HEK293 (cell line): Measurements from ENCODE around the gene EPB41L2.

Experiments
- SP2 ChIP-seq: fragments of 450-650 bp; formaldehyde crosslinking; IDR thresholded peaks from 2 replicates; pipeline ENCODE4 v1.5.1; 2016; ENCODE audit warnings: missing biosample characterization, missing genetic modification characterization
- TCF7L2 ChIP-seq: IDR thresholded peaks from 2 replicates; pipeline ENCODE4 v1.6.1; 2011; ENCODE audit warnings: low read depth, mild to moderate bottlenecking, inconsistent platforms, low read length, moderate library complexity, borderline replicate concordance
- ZBTB20 ChIP-seq: fragments of 450-650 bp; formaldehyde crosslinking; IDR thresholded peaks from 2 replicates; pipeline ENCODE4 v1.5.1; 2016; ENCODE audit warnings: missing biosample characterization, missing genetic modification characterization
- ZNF121 ChIP-seq: fragments of 450-650 bp; formaldehyde crosslinking; IDR thresholded peaks from 2 replicates; pipeline ENCODE4 v1.5.1; 2016; ENCODE audit warnings: missing biosample characterization, missing genetic modification characterization
- ZNF155 ChIP-seq: fragments of 450-650 bp; formaldehyde crosslinking; IDR thresholded peaks from 2 replicates; pipeline ENCODE4 v1.5.1; 2016; ENCODE audit warnings: missing biosample characterization, missing genetic modification characterization
- ZNF561 ChIP-seq: fragments of 450-650 bp; IDR thresholded peaks from 2 replicates; pipeline ENCODE4 v1.5.1; 2018; ENCODE audit warnings: missing biosample characterization, missing genetic modification characterization, borderline replicate concordance
- ZNF747 ChIP-seq: fragments of 450-650 bp; formaldehyde crosslinking; IDR thresholded peaks from 2 replicates; pipeline ENCODE4 v1.5.1; 2016; ENCODE audit warnings: missing biosample characterization, missing genetic modification characterization
- ZNF830 ChIP-seq: fragments of 450-650 bp; IDR thresholded peaks from 2 replicates; pipeline ENCODE4 v1.5.0; 2018; ENCODE audit warnings: missing biosample characterization, missing genetic modification characterization, low read depth, mild to moderate bottlenecking, moderate library complexity
- TF ChIP-seq, protein P1 (sequence below): fragments of 450-650 bp; formaldehyde crosslinking; IDR thresholded peaks from 2 replicates; pipeline ENCODE4 v1.5.1; 2016; ENCODE audit warnings: missing biosample characterization, missing genetic modification characterization

DNA sequence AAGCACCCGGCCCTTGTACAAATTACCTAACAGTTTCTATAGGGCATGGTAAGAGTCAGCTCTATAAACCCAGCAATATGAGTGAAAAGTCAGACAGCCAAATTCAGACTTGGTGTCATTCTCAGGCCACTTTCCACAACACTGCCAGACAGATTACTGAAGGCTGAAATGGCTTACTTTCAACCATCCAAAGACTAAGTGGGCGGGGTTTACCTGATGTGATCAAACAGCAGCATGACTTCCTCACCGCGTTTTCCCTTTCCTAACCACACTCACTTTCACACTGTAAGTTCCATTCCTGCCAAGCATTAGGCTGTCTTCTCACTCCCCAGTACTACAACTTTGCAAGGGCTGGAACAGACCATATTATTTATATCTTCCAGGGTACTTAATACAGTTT is 149.9 kb downstream of the EPB41L2 start:
- TF ChIP-seq, protein P1, sequence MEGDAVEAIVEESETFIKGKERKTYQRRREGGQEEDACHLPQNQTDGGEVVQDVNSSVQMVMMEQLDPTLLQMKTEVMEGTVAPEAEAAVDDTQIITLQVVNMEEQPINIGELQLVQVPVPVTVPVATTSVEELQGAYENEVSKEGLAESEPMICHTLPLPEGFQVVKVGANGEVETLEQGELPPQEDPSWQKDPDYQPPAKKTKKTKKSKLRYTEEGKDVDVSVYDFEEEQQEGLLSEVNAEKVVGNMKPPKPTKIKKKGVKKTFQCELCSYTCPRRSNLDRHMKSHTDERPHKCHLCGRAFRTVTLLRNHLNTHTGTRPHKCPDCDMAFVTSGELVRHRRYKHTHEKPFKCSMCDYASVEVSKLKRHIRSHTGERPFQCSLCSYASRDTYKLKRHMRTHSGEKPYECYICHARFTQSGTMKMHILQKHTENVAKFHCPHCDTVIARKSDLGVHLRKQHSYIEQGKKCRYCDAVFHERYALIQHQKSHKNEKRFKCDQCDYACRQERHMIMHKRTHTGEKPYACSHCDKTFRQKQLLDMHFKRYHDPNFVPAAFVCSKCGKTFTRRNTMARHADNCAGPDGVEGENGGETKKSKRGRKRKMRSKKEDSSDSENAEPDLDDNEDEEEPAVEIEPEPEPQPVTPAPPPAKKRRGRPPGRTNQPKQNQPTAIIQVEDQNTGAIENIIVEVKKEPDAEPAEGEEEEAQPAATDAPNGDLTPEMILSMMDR (tag by site-specific recombination): no peak
- TF ChIP-seq ZNF830 (no peak), ZNF155 (tag by site-specific recombination) (no peak), TCF7L2 (no peak), ZBTB20 (tag by site-specific recombination) (no peak), ZNF561 (tag by site-specific recombination) (no peak), SP2 (no peak), ZNF121 (tag by site-specific recombination) (no peak), ZNF747 (no peak)
